ELR (cell line): ENCODE measurements around the gene AAMDC.
A peak's percentile ranks its signal among the peaks of the same experiment; 100 is the strongest.
"Not testable (repeated sequence)": the region's sequence is repeated elsewhere in the genome, so short reads cannot be mapped to it uniquely, and the experiment has no call there.

ENCODE experiments used
- DNase-seq: peaks from one replicate; pipeline ENCODE4 v3.0.0-alpha.2; 2015; ENCODE audit warnings: low read depth

AAMDC gene

DNA sequence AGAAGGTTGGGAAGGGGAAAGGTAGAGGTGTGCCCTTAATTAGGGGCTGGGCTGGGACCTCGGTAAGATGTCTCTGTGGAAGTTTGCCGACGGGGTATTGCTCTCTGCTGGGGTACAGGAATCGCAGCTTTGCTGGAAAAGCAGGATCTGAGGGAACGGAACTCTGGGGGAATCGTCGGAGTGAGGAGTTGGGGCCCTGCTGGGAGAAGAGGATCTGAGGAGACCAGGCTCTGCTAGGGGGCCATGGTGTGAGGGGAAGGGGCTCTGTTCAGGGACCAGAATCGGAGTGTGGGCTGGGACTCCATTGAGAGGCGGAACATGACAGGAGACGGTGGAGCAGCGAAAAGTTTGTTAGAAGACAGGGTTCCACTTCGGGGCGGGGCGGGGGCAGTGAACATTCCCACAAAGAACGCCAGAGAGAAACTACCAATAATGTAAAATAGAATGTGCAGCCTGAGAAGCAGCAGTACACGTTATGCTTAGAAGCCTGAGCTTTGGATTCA, 456 bp downstream of the AAMDC start:
- DNase-seq: peak; percentile 57

DNA sequence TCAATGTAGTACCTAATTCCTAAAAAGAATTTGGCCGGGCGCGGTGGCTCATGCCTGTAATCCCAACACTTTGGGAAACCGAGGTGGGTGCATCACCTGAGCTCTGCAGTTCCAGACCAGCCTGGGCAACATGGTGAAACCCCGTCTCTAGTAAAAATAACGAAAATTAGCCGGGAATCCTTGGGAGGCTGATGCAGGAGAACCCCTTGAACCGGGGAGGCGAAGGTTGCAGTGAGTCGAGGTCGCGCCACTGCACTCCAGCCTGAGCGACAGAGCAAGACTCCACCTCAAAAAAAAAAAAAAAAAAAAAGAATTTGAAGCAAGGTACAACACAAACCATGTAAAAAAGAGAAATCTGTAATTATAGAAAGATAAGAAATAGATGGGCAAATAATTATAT, 1.2 kb downstream of the AAMDC start:
- not testable (repeated sequence) for DNase-seq

DNA sequence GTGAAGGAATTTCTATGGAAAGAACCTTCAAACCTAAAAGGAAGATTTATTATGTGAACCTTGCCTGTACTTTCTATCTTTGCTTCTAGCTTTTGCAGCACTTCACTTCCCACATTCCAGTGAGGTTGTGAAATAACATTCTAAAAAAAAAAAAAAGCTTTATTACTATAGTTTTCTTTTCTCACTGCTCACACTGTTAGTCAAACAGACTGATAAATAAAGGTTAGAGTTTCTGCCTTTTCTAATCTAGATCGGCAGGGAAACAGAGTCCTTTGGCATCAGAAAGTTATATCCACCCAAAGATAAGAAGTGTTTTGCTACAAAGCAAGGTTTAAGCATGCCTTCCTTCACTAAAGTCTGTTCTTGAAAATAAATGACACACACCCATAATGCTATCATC, 2.8 kb downstream of the AAMDC start:
- no peak for DNase-seq

DNA sequence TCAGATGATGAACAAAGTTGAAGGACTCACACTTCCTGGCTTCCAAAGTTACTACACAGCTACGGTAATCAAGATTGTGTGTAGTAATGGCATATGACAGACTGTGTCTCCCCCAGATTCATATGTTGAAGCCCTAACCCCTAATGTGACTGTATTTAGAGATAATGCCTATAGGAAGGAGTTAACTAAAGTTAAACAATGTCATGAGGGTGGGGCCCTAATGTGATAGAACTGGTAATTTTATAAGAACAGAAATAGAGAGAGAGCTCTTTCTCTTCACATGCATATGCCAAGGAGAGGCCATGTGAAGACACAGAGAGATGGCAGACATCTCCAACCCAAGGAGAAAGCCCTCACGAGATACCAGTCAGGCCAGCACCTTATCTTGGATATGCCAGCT, 8.0 kb downstream of the AAMDC start:
- DNase-seq: no peak

DNA sequence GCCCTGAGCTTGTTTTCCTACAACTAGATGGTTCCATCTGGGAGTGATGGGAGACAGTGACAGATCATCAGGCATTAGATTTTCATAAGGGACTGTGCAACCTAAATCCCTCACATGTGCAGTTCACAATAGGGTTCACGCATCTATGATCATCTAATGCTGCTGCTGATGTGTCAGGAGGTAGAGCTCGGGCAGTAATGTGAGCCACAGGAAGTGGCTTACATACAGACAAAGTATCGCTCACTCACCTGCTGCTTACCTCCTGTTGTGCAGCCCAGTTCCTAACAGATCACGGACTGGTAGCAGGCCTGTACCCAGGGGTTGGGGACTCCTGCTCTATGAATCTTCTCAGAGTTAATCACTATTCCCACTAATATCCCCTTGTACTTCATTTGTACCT, 12.4 kb downstream of the AAMDC start:
- DNase-seq: no peak

DNA sequence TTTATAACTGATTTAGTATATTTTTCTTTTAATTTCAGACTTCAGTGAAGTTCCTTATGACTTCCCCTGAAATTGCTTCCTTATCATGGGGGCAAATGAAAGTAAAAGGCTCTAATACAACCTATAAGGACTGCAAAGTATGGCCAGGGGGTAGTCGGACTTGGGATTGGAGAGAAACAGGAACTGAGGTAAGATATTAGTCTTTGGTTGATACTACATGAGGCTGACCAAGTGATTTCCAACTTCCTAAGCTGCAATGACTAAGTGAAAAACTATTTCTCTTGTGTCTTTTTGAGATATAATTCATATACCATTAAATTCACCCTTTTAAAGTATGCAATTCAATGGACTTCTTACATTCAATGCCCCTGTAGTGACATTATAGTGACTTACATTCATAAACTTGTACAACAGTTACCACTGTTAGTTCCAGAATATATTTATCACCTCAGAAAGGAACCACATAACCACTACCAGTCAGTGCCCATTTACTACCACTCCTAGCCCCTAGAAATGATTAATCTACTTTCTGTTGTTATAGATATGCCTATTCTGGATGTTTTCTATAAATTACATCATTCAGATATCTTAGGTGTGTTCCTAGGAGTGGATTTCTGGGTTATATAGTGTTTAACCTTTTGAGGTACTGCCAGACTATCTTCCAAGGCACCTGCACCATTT, 21.6 kb downstream of the AAMDC start:
- DNase-seq: peak; percentile 71

DNA sequence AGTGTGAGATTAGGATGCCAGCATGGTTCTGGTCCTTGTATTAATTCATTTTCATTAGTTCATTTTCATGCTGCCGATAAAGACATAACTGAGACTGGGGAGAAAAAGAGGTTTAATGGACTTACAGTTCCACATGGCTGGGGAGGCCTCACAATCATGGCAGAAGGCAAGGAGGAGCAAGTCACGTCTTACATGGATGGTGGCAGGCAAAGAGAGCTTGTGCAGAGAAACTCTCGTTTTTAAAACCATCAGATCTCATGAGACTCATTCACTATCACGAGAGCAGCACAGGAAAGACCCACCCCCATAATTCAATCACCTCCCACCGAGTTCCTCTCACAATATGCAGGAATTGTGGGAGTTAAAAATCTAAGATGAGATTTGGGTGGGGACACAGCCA, 22.8 kb downstream of the AAMDC start:
- DNase-seq: not testable (repeated sequence)

DNA sequence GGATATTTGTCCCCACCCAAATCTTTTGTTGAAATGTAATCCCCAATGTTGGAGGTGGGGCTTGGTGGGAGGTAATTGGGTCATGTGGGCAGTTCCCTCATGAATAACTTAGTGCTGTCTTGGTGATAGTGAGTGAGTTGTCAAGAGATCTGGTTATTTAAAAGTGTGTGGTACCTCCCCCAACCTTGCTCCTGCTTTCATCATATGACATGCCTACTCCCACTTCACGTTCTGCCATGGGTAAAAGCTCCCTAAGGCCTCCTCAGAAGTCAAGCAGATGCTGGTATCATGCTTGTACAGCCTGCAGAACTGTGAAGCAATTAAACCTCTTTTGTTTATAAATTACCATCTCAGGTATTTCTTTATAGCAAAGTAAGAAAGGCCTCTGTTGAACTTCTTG, 30.6 kb downstream of the AAMDC start:
- no peak for DNase-seq

DNA sequence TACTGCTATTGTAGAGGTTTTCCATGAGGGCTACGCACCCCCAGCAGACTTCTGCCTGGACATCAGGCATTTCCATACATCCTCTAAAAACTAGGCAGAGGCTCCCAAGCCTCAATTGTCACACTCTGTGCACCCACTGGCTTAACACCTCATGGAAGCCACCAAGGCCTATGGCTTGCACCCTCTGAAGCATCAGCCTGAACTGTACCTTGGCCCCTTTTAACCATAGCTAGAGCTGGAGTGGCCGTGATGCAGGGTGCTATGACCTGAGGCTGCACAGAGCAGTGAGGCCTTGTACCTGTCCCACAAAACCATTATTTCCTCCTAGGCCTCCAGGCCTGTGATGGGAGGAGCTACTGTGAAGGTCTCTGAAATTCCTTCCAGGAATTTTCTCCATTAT, 33.9 kb downstream of the AAMDC start:
- no peak for DNase-seq

DNA sequence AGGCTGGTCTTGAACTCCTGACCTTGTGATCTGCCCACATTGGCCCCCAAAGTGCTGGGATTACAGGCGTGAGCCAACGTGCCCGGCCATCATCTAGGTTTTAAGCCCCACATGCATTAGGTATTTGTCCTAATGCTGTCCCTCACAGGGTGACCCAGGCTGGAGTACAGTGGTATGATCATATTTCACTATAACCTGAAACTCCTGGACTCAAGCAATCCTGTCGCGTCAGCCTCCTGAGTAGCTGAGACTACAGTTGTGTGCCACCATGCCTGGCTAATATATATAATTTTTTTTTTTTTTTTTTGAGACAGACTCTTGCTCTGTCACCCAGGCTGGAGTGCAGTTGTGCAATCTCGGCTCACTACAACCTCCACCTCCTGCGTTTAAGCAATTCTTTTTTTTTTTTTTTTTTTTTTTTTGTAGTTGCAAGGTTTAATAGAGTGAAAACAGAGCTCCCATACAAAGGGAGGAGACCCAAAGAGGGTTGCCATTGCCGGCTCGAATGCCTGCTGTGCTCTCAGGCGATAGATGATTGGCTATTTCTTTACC, 37.0 kb downstream of the AAMDC start:
- not testable (repeated sequence) for DNase-seq

DNA sequence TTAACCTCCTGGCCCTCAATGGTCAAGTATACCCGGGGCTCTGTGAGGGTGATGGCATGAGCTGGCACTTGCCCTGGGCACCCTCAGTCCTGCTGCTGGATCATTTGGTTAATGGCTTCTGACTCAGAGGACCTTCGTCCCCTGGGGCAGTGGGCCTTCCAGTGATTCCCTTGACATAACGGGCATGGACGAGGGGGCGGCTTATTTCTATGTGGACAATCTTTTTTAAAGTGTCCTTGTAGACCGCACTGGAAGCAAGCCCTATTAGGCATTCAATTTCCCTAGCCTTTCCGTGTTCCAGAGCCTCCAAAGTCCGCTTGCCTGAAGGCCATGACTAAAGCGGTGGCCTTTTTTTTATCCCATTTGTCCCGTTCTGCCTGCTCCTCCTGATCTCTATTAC, 40.5 kb downstream of the AAMDC start:
- DNase-seq: not testable (repeated sequence)

DNA sequence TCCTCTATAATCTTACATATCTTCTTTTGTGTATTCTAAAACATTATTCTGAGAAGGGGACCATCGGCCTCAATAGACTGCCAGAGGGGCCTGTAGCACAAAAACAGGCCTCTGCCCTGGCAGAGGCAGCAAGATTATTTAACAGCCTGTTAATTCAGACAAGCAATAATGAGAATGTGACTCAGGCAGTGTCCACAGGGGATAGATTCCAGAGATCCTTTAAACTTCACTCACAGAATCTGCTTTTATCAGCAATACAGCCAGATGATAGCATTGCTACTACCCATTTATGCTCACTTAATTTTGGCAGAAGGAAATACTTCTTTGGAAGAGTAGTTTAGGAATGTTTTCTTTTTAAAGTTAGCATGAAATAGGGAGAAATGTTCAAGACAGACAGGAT, 44.9 kb downstream of the AAMDC start:
- no peak for DNase-seq

DNA sequence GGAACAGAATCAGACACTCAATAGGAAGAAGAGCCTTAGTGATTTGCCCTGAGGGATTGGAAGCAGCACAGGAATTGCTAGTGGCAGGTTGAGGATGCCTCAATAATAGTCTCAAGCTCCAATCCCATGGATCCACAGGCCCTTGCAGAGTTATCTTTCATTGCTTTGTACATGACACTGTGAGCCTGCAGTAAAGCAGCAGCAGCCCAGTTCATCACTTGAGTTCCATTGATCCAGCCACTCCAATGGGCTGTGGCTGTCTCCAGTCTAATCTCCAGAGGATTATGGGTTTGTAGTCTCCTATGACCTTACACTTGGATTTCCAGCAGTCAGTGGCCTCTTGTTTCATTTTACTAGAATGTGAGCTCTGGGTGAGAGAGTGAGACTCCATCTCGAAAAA, 45.4 kb downstream of the AAMDC start:
- DNase-seq: no peak

DNA sequence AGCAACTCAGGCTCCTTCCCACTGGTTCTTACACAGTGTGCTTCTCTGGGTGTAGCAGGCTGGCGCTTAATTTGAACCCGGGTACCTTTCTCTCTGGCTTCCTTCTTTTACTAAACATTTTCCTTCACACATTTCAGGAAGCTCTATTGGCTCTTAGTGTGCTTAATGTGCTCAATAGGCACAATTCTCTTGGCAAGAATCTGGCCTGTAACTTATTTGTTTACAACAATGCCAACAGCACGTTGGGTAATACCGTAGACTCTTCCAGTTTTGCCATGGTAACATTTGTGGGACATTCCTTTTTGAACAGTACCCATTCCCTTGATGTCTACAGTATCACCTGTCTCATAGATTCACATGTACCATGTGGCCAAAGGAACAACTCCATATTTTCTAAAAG, 47.8 kb downstream of the AAMDC start:
- DNase-seq: no peak

DNA sequence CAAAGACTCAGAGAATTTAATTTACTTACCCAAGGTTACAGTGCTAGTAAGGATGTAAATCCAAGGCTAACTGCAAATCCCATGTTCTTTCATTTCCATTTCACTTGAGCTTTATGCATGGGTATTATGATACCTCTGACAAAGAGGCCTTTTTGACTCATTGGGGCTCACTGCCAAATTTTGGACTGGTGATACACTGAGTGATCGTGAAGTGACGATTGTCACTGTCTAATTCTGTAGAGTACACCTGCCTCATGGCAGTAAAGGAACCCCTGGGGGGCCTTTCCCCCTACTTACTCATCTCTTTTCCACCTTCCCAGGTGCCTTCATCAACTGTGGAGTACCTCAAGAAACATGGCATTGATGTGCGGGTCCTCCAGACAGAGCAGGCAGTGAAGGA, 50.9 kb downstream of the AAMDC start:
- DNase-seq: no peak

DNA sequence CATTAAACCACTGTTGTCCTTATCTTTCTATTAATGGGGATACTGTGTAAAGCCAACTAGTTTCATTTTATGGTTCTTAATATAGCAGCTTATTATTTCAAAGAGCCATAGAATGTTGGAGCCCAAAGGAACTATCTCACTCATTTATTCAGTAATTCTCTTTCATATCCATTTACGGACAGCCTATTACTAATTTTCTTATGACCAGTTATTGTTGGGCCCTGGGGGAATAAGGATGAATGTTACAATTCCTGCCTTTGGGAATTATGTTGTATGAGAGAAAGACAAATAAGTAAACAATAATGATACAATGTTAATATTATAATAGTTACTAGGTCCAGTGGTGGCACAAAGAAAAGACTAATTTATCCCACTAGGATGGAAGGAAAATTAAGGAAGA, 52.4 kb downstream of the AAMDC start:
- no peak for DNase-seq

DNA sequence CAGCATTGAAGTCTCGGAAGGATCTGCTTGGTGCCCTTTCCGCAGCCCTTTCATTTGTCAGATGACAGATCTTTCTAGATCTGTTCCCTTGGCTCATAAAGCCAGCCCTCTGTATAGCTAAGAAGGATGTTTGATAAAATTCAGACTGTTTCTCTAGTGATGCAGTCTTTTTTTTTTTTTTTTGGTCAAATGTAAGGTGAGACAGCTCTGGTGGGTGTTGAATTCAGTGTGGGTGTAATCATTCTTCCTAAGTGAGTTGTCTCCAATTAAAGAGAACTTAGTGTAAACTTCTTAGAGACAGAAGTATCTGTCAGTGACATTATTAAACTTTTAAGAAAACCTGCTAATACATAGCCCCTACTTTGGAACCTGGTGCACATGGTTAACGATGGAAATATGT, 53.3 kb downstream of the AAMDC start:
- no peak for DNase-seq

DNA sequence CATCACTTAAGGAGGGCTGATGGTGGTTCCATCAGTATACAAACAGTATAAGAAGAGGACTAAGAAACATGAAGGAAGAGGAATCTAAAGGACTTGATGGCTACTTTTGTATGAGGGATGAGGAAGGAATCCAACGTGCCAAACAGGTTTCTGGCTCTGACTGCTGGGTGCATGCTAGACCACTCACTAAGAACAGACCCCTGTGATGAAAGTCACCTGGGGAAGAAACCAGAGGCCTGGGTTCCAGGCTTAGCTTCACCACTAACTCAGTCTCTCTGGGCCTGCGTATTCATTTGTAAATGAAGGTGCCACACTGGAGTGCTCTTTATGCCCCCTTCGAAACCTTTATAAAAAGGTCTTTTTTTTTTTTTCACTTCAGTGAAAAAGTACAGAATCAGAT, 55.1 kb downstream of the AAMDC start:
- no peak for DNase-seq

DNA sequence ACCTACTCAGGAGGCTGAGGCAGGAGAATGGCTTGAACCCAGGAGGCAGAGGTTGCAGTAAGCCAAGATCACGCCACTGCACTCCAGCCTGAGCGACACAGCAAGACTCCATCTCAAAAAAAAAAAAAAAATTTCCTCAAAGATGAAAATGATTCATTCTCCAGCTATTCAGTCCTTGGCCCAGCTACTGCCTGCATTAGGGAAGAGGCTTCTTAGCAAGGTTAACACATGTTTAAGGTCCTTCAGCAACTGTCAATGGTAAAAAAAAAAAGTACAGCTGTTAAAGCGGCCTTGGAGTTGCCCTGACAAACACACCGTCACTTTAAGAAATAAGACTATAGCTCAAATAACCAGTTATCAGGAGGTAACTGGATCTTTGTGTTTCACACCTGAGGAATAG, 57.3 kb downstream of the AAMDC start:
- DNase-seq: peak; percentile 83

DNA sequence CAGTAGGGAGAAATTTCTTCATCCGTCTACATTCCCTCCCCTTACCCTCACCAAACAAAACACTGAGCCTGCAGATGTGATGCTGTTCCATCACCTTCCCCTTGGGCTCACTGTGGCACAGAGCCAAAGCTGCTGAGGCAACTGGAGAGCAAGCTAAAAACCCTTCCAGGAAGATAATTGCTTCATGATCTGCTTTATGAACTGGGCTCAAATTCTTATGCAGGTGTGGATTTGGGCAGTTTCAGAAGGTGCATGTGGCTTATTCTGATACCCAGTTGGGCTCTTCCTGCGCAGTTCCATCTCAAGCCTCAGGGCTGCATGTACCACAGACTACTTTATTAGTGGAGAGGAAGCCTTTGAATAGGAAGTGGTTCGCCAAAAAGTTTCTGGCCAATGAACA, 58.3 kb downstream of the AAMDC start:
- peak; percentile 15 for DNase-seq

DNA sequence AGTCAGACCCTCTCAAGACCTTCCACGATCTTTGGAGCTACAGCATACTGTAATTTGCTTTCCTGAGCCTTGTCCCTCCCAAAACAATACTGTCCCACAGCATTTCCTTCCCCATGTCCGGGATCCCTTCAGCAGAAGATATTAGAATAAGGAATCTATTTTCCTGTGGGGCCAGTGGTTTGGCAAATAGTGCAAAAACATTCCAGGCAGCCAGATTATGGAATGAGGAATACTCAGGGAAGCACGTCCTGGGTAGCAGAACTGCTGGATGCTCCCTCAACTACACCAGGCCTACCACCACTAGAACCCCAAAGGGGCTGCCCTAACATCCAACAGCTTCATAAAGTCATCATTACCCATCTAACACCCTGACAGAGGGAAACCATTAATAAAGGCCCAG, 61.5 kb downstream of the AAMDC start:
- no peak for DNase-seq

DNA sequence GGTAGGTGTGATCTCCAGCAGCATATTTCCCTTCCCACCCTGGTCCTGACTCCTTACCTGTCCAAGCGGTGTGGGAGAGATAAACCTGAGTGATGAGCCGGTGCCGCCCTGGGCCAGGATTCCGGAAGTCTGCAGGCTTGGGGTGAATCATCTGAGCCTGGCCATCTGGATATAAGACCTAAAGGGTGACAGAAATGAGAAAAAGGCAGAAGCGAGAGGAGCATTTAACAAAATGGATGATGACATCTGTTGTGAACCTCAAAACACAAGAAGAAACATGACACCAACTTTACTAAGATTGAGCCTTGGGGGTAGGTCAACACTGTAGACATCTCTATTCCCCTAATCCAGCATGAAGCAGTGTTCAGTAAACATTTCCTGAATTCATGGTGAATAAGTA, 62.8 kb downstream of the AAMDC start:
- no peak for DNase-seq

DNA sequence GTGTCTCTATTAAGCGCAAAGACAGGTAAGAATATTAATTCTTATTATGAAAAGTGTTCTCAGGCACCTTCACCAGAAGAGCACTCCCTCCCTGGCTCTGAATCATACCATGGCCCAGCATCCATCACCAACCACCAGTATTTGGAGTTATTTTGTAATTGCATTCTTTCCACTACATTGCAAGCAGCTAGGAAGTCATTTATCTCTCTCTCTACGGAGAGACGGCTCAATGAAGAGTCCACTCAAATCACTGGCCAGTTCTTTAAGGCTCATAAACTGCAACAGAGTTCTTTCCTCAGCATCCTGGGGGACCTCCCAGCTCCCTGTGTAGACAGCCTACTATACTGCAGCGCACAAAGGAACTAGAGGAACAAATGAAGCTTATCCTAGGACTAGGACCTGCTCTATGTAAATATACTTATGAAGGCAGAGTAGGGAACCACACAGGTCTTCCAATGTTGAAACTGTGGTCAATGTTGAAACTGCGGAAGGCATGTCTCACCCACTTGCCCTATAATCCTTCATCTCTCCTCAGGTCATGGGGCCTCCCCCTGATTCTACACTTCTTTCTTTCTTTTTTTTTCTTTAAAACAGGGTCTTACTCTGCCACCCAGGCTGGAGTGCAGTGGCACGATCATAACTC, 63.4 kb downstream of the AAMDC start:
- DNase-seq: no peak

DNA sequence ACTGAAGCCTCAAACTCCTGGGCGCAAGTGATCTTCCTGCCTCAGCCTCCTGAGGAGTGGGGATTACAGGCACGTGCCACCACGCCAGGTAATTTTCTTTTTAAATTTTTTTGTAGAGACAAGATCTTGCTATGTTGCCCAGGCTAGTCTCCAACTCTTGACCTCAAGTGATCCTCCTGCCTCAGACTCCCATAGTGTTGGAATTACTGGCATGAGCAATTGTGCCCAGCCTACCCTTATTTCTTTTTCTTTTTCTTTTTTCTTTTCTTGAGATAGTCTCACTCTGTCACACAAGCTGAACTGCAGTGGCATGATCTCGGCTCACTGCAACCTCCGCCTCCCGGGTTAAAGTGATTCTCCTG, 63.9 kb downstream of the AAMDC start:
- no peak for DNase-seq
